Upper lobe of left lung (tissue), 6 donors: Measurements from ENCODE around the gene ERGIC2. TPM values are rescaled to one million over a fixed set of nuclear protein-coding genes. Genes with fewer than 3 reads are reported as not detected.

Experiments
- ATAC-seq, 2 donors: fragments of 200-7000 bp; cut with Tn5 transposase; one replicate each; pipeline ENCODE4 v1.9.1; 2022; ENCODE audit warnings: mild to moderate bottlenecking in 2 of 2, moderate library complexity in 2 of 2; ENCODE audit not compliant: low FRiP score in 2 of 2
- DNase-seq, 2 donors: peaks; one replicate each; pipeline ENCODE4 v3.0.0-alpha.2; 2019 to 2020
- H3K27ac ChIP-seq, 4 donors: fragments of 200-600 bp; sonication (generic); one replicate each; pipeline ENCODE4 v1.5.1; 2016 to 2019
- H3K27me3 ChIP-seq, 4 donors: fragments of 200-600 bp; sonication (generic); one replicate each; pipeline ENCODE4 v1.5.1; 2017 to 2019
- H3K36me3 ChIP-seq, 4 donors: fragments of 200-600 bp; sonication (generic); one replicate each; pipeline ENCODE4 v1.5.1; 2016 to 2019
- H3K4me1 ChIP-seq, 4 donors: fragments of 200-600 bp; sonication (generic); one replicate each; pipeline ENCODE4 v1.5.1; 2018 to 2019
- H3K4me3 ChIP-seq, 4 donors: fragments of 200-600 bp; sonication (generic); one replicate each; pipeline ENCODE4 v1.5.1; 2017 to 2019; ENCODE audit warnings: mild to moderate bottlenecking in 2 of 4, moderate library complexity in 1 of 4
- H3K9me3 ChIP-seq, 4 donors: fragments of 200-600 bp; sonication (generic); one replicate each; pipeline ENCODE4 v1.5.1; 2018 to 2019
- EP300 ChIP-seq, 4 donors: sonication (generic); formaldehyde crosslinking; IDR thresholded peaks; one replicate each; pipeline ENCODE4 v1.5.1; 2017; ENCODE audit warnings: antibody characterized with exemption in 4 of 4, control low read depth in 2 of 4
- POLR2A ChIP-seq, 4 donors: fragments of 450-650 bp; IDR thresholded peaks; one replicate each; pipeline ENCODE4 v1.5.1; 2016 to 2017; ENCODE audit warnings: antibody characterized with exemption in 4 of 4, mild to moderate bottlenecking in 2 of 4
- POLR2AphosphoS5 ChIP-seq, 2 donors: sonication (generic); formaldehyde crosslinking; IDR thresholded peaks; one replicate each; pipeline ENCODE4 v1.5.1; 2017; ENCODE audit warnings: antibody characterized with exemption in 2 of 2
- WGBS, 2 donors: methylation state at CpG; one replicate each; pipeline ENCODE4 v1.1.5; 2017 to 2018; 5-methylcytosine and 5-hydroxymethylcytosine counted together
- total RNA-seq, 6 donors: library from RNA; depleted of rRNA in 4 of 6; stranded (reverse); fragments of >200 nt in 4 of 6; gene quantifications; one replicate each; pipeline versions ENCODE4 v1.1.0 to v1.2.1, GENCODE V29; 2016 to 2021
- TF ChIP-seq, protein P1 (sequence below), 6 experiments: fragments of 450-650 bp in 4 of 6; fragments of 200-600 bp in 2 of 6; sonication (generic) in 2 of 6; IDR thresholded peaks; one replicate each; pipeline ENCODE4 v1.5.1; 2016 to 2019; ENCODE audit warnings: antibody characterized with exemption in 6 of 6
- donor health status: DM: no; HTN: no; CAD: no; lungs with moderate emphysema.
- donor health status: DM: no; HTN: yes; CAD: no; lungs with severe emphysema.

Gene ERGIC2
- total RNA-seq, 6 donors from 2014 or later: 9.4 to 64.7 (median 41.3) TPM

DNA sequence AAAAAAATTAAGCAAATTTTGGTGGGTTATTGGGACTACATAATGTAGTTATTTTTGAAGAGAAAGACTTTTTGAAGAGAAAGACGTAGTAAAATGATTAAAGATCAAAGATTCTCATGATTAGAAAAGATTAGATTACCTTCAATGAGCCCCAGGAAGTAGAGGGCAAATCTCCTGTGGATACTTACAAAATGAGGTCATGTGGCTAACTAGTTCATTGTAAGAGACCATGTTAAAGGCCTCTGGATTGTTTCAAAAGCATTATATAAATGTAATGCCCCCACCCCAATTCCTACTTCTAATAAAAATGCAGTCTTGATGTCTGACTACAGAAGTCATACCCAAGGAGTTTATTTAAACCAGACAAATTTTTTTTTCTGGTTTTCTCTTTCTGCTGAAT lies 93.3 kb downstream of the ERGIC2 start:
- DNase-seq: no peak
- no peak for ATAC-seq
- no peaks in the 10 kb centered on the region for H3K27me3 ChIP-seq
- TF ChIP-seq, protein P1, sequence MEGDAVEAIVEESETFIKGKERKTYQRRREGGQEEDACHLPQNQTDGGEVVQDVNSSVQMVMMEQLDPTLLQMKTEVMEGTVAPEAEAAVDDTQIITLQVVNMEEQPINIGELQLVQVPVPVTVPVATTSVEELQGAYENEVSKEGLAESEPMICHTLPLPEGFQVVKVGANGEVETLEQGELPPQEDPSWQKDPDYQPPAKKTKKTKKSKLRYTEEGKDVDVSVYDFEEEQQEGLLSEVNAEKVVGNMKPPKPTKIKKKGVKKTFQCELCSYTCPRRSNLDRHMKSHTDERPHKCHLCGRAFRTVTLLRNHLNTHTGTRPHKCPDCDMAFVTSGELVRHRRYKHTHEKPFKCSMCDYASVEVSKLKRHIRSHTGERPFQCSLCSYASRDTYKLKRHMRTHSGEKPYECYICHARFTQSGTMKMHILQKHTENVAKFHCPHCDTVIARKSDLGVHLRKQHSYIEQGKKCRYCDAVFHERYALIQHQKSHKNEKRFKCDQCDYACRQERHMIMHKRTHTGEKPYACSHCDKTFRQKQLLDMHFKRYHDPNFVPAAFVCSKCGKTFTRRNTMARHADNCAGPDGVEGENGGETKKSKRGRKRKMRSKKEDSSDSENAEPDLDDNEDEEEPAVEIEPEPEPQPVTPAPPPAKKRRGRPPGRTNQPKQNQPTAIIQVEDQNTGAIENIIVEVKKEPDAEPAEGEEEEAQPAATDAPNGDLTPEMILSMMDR (IDR thresholded peaks at IDR 0.05): no peak
- TF ChIP-seq POLR2A (IDR thresholded peaks at IDR 0.05) (no peak), POLR2AphosphoS5 (IDR thresholded peaks at IDR 0.05) (no peak), EP300 (IDR thresholded peaks at IDR 0.05) (no peak)
- 68 to 89% methylated on average over 1 of the region's 1 CpG for WGBS, 2 donors
- H3K4me3 ChIP-seq: no peak overlapping the region
- H3K4me1 ChIP-seq: no peaks in the 10 kb centered on the region
- H3K9me3 ChIP-seq: peaks cover 0 to 4% (median 0%) of the 10 kb centered on the region in 4 donors
- H3K36me3 ChIP-seq: no peaks in the 10 kb centered on the region
- H3K27ac ChIP-seq: no peak overlapping the region

Other genes with a start within 250 kb of the ERGIC2 start
- 10 to 100 TPM in 5 of 6 donors, 1 to 10 TPM in 1; 6.0 to 25.7 (median 15.9) TPM for gene FAR2, start 231.9 kb downstream of the ERGIC2 start, total RNA-seq
- gene OVCH1, start 116.5 kb upstream of the ERGIC2 start, total RNA-seq: 1 to 10 TPM; 1.2 to 4.0 (median 2.3) TPM